CD4-positive, alpha-beta T cell (primary cell): ENCODE measurements around the gene MZT1. TPM values are rescaled to one million over a fixed set of nuclear protein-coding genes. Genes with fewer than 3 reads are reported as not detected.

Source experiments
- ATAC-seq: fragments of 200-7000 bp; cut with Tn5 transposase; one replicate; pipeline ENCODE4 v1.10.0; 2022; ENCODE audit warnings: mild to moderate bottlenecking; ENCODE audit not compliant: poor library complexity
- CTCF ChIA-PET: fragments of 350-600 bp; sonication (Branson Sonifier 250); formaldehyde crosslinking; loops from one replicate; lab custom pipeline; 2021; ENCODE audit warnings: antibody characterized with exemption, inconsistent platforms; lab: Charles Lee
- POLR2A ChIA-PET: fragments of 350-600 bp; sonication (Branson Sonifier 250); formaldehyde crosslinking; loops from one replicate; lab custom pipeline; 2021; ENCODE audit warnings: antibody characterized with exemption, inconsistent platforms; lab: Charles Lee
- DNase-seq, 14 experiments: peaks; one replicate each; pipeline ENCODE4 v3.0.0-alpha.2; 2013 to 2020; ENCODE audit warnings: mixed read lengths in 2 of 14
- H3K27ac ChIP-seq, 2 donors: one replicate each; pipeline versions ENCODE4 v1.5.1 to v1.7.0; 2013; ENCODE audit warnings: low read length in 2 of 2, low read depth in 1 of 2, mild to moderate bottlenecking in 1 of 2
- H3K27me3 ChIP-seq, 2 experiments: 1 replicate in 1 of 2; 2 replicates in 1 of 2; pipeline versions ENCODE4 v1.6.1 to v1.7.0; 2013; ENCODE audit warnings: low read length in 2 of 2, control low read depth in 1 of 2, mild to moderate bottlenecking in 1 of 2, moderate library complexity in 1 of 2; ENCODE audit not compliant: insufficient read depth in 2 of 2, control insufficient read depth in 1 of 2
- H3K36me3 ChIP-seq: one replicate; pipeline ENCODE4 v1.6.1; 2013; ENCODE audit warnings: low read length, control low read depth; ENCODE audit not compliant: insufficient read depth
- H3K4me1 ChIP-seq: one replicate; pipeline ENCODE4 v1.6.1; 2013; ENCODE audit warnings: low read length, control low read depth; ENCODE audit not compliant: insufficient read depth
- H3K4me3 ChIP-seq: one replicate; pipeline ENCODE4 v1.5.1; 2013; ENCODE audit warnings: mild to moderate bottlenecking, low read length, moderate library complexity
- H3K9me3 ChIP-seq, 2 experiments: 1 replicate in 1 of 2; 2 replicates in 1 of 2; pipeline versions ENCODE4 v1.6.1 to v1.7.0; 2013; ENCODE audit warnings: low read length in 2 of 2, mild to moderate bottlenecking in 2 of 2, control low read depth in 1 of 2, moderate library complexity in 1 of 2; ENCODE audit not compliant: control insufficient read depth in 1 of 2, insufficient read depth in 1 of 2
- H3K27ac Mint-ChIP-seq: one replicate; pipeline ENCODE4 v1.8.0; 2020; ENCODE audit warnings: mixed read lengths
- H3K27me3 Mint-ChIP-seq: one replicate; pipeline ENCODE4 v1.8.0; 2021; ENCODE audit warnings: mixed read lengths
- H3K36me3 Mint-ChIP-seq: one replicate; pipeline ENCODE4 v1.8.0; 2021; ENCODE audit warnings: low read depth, mixed read lengths
- H3K4me1 Mint-ChIP-seq: one replicate; pipeline ENCODE4 v1.8.0; 2021; ENCODE audit warnings: low read depth, mixed read lengths
- H3K4me3 Mint-ChIP-seq: one replicate; pipeline ENCODE4 v1.8.0; 2020; ENCODE audit warnings: mild to moderate bottlenecking, mixed read lengths
- H3K9me3 Mint-ChIP-seq: one replicate; pipeline ENCODE4 v1.8.0; 2020; ENCODE audit warnings: mixed read lengths
- CTCF ChIP-seq: fragments of 200-600 bp; IDR thresholded peaks from one replicate; pipeline ENCODE4 v1.8.0; 2022; ENCODE audit warnings: antibody characterized with exemption, mild to moderate bottlenecking
- intact Hi-C, 2 experiments: fragments of 100-400 bp; cut with DNase I in 1 of 2; cut with micrococcal nuclease in 1 of 2; formaldehyde crosslinking; loops; one replicate each; pipeline versions ENCODE4 v1.15.1 to v1.9.0; 2023 to 2025; cut with DNase I, micrococcal nuclease
- total RNA-seq, 174 experiments: library from RNA in 2 of 174; stranded (reverse) in 2 of 174; gene quantifications; one replicate each; pipeline ENCODE4 v1.2.3 and lab custom pipeline; 2021 to 2026

MZT1 gene
- total RNA-seq, 2 experiments from 2014 or later, result 5.1 to 6.2 TPM

- DNase-seq, result no peak
- ChIA-PET CTCF (no interaction called here), POLR2A (no interaction called here)
- Histone ChIP-seq H3K4me3 (no peak overlapping the region), H3K36me3 (no peaks in the 10 kb centered on the region), H3K27me3 (peaks cover 0 to 4% of the 10 kb centered on the region in 2 experiments), H3K4me1 (no peaks in the 10 kb centered on the region), H3K9me3 (no peaks in the 10 kb centered on the region), H3K27ac (no peak overlapping the region)
- no peak overlapping the region for H3K27ac Mint-ChIP-seq
- H3K4me3 Mint-ChIP-seq, result no peak overlapping the region
- no peaks in the 10 kb centered on the region for H3K9me3 Mint-ChIP-seq
- intact Hi-C loops, result no loop called here
- H3K27me3 Mint-ChIP-seq, result peaks cover 13% of the 10 kb centered on the region
- ATAC-seq, result no peak
- no peaks in the 10 kb centered on the region for H3K36me3 Mint-ChIP-seq
- no peaks in the 10 kb centered on the region for H3K4me1 Mint-ChIP-seq
- no peak for TF ChIP-seq CTCF
These were observed 64.9 kb downstream of the MZT1 start for GRCh38 chr13:72662548-72662947.

Other genes starting within 250 kb of the MZT1 start
- gene BORA, start 294 bp upstream of the MZT1 start, total RNA-seq, result 1 to 10 TPM; 3.8 to 4.4 TPM
- gene DIS3, start 54.3 kb upstream of the MZT1 start, total RNA-seq, result 10 to 100 TPM; 47.9 to 51.7 TPM
- gene PIBF1, start 54.5 kb upstream of the MZT1 start, total RNA-seq, result 10 to 100 TPM; 22.6 to 22.7 TPM